ENCODE data around the gene SLC27A3. TPM values are rescaled to one million over a fixed set of nuclear protein-coding genes. Genes with fewer than 3 reads are reported as not detected.

Gene SLC27A3
- total RNA-seq, 1 experiment from 2014 or later, result 42.0 TPM

GRCh38 chr1:153749408-153750005 lies 25.7 kb upstream of the SLC27A3 start:
- Histone ChIP-seq H3K4ac (ENCODE audit: low read depth, low read length) (no peak overlapping the region), H2BK120ac (ENCODE audit: low read depth, low read length, poor library complexity, severe bottlenecking) (no peak overlapping the region), H3K14ac (ENCODE audit: insufficient read depth, low read length) (no peak overlapping the region), H3T11ph (ENCODE audit: low read length) (no peak overlapping the region), H3K23ac (ENCODE audit: insufficient read length, low read depth, low read length) (no peak overlapping the region), H4K20me1 (ENCODE audit: control insufficient read depth, insufficient read depth, insufficient read length) (no peaks in the 10 kb centered on the region), H2BK12ac (ENCODE audit: insufficient read length, low read depth, low read length) (no peak overlapping the region), H3K4me2 (ENCODE audit: insufficient read depth, insufficient read length, low read length) (no peak overlapping the region), H4K91ac (ENCODE audit: insufficient read length, low read depth, low read length) (no peak overlapping the region), H4K5ac (ENCODE audit: insufficient read length, low read depth, low read length) (no peak overlapping the region), H3K27me3 (ENCODE audit: insufficient read depth, low read length) (no peaks in the 10 kb centered on the region), H3K23me2 (ENCODE audit: insufficient read length, low read depth, low read length, poor library complexity, severe bottlenecking) (peaks cover 3% of the 10 kb centered on the region), H2AK5ac (ENCODE audit: insufficient read length, low read length) (no peak overlapping the region), H4K8ac (replicated peaks; ENCODE audit: insufficient read length, low read depth, low read length) (no peak overlapping the region), H3K9ac (ENCODE audit: extremely low read depth, insufficient read length, low read length) (no peak overlapping the region), H3K79me2 (ENCODE audit: insufficient read depth, low read length) (no peaks in the 10 kb centered on the region), H2BK15ac (ENCODE audit: low read depth, low read length) (no peak overlapping the region), H3K79me1 (ENCODE audit: insufficient read depth, low read depth, low read length, poor library complexity, severe bottlenecking) (peaks cover 3% of the 10 kb centered on the region), H3K4me1 (ENCODE audit: insufficient read depth, low read length) (peaks cover 19% of the 10 kb centered on the region), H3K27ac (ENCODE audit: insufficient read length, low read depth, low read length) (no peak overlapping the region), H2AFZ (ENCODE audit: low read length) (no peak overlapping the region), H3K18ac (ENCODE audit: insufficient read length, low read depth, low read length) (no peak overlapping the region), H3K9me3 (ENCODE audit: control insufficient read depth, low read depth, low read length) (no peaks in the 10 kb centered on the region), H3K56ac (ENCODE audit: insufficient read length, low read depth, low read length) (no peak overlapping the region), H2BK20ac (ENCODE audit: low read depth, low read length, poor library complexity, severe bottlenecking) (no peak overlapping the region), H2BK5ac (ENCODE audit: insufficient read length, low read length) (no peak overlapping the region)
- H3K27me3 Mint-ChIP-seq (ENCODE audit: low read depth), result no peaks in the 10 kb centered on the region; the same call in 1 of the 2 replicates
- H3K36me3 Mint-ChIP-seq (ENCODE audit: insufficient read depth in 1 of 3, low read depth in 3 of 3), result peaks cover 46 to 87% (median 63%) of the 10 kb centered on the region in 3 experiments; a peak in 6 of 7 replicates
- peak; percentile 83 for DNase-seq
- no CpG with 5 or more reads among the region's 6 CpGs for WGBS (ENCODE audit: extremely low coverage, insufficient read length, low lambda C conversion rate)
- no peaks in the 10 kb centered on the region for H3K9me3 Mint-ChIP-seq
- peaks cover 38 to 44% of the 10 kb centered on the region in 2 experiments for H3K4me1 Mint-ChIP-seq
- no peak overlapping the region for H3K27ac Mint-ChIP-seq
- H3K4me3 Mint-ChIP-seq, result no peak overlapping the region
- TF ChIP-seq CTCF (conservative IDR thresholded peaks at IDR 0.05), result peak; percentile 96
